ENCODE data around the gene PSMG3. TPM values are rescaled to one million over a fixed set of nuclear protein-coding genes. Genes with fewer than 3 reads are reported as not detected.

PSMG3 gene
- total RNA-seq, 1 donor from 2014 or later = 17.9 TPM

Other genes with a start within 250 kb of the PSMG3 start
- gene MICALL2, start 110.6 kb downstream of the PSMG3 start, total RNA-seq = 7.4 and 8.9 TPM in 2 replicates
- 24.4 and 26.8 TPM in 2 replicates for gene INTS1, start 65.6 kb downstream of the PSMG3 start, total RNA-seq
- 18.1 and 56.9 TPM in 2 replicates for gene MAFK, start 39.3 kb downstream of the PSMG3 start, total RNA-seq
- under 0.01 TPM in 2 replicates for gene TMEM184A, start 13.8 kb downstream of the PSMG3 start, total RNA-seq
- under 0.01 and 0.44 TPM in 2 replicates for gene ELFN1, start 100.2 kb upstream of the PSMG3 start, total RNA-seq

Measured in lung microvascular endothelial cell (primary cell).